Suprapubic skin (tissue), 3 donors: ENCODE data around the gene DEPDC7.

Experiments used
- POLR2A ChIP-seq, 2 donors: fragments of 450-650 bp; IDR thresholded peaks; one replicate each; pipeline ENCODE4 v1.6.1; 2017; ENCODE audit warnings: antibody characterized with exemption in 2 of 2, mild to moderate bottlenecking in 2 of 2, moderate library complexity in 2 of 2
- TF ChIP-seq, protein P1 (sequence below), 2 donors: fragments of 200-600 bp in 1 of 2; fragments of 450-650 bp in 1 of 2; sonication (generic) in 1 of 2; IDR thresholded peaks; one replicate each; pipeline ENCODE4 v1.5.1; 2016 to 2019; ENCODE audit warnings: antibody characterized with exemption in 2 of 2, mild to moderate bottlenecking in 1 of 2, moderate library complexity in 1 of 2

DNA sequence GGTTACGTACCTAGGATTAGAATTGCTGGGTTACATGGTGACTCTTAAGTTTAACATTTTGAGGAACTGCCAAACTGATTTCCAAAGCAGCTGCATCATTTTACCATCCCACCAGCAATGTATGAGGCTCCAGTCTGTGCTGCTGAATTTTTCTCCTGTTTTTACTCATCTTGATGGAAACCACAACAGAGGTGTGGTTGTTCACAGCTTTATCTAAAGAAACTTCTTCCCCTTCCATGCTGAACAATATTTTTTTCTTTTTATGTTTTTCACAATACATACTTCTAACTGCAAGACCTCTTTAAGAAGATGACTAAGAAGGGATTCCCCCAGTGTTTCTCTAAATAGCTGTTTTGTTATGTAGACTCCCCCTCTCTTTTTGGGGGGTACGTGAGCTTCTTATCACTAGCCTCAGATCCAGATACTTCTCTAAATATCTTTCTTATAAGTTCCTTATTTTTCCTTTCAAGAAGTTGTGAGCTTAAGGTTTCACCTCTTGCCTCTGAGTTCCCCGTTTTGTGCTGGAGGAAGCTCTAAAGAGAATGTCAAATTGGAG lies 47.7 kb downstream of the DEPDC7 start:
- TF ChIP-seq, protein P1, sequence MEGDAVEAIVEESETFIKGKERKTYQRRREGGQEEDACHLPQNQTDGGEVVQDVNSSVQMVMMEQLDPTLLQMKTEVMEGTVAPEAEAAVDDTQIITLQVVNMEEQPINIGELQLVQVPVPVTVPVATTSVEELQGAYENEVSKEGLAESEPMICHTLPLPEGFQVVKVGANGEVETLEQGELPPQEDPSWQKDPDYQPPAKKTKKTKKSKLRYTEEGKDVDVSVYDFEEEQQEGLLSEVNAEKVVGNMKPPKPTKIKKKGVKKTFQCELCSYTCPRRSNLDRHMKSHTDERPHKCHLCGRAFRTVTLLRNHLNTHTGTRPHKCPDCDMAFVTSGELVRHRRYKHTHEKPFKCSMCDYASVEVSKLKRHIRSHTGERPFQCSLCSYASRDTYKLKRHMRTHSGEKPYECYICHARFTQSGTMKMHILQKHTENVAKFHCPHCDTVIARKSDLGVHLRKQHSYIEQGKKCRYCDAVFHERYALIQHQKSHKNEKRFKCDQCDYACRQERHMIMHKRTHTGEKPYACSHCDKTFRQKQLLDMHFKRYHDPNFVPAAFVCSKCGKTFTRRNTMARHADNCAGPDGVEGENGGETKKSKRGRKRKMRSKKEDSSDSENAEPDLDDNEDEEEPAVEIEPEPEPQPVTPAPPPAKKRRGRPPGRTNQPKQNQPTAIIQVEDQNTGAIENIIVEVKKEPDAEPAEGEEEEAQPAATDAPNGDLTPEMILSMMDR (IDR thresholded peaks at IDR 0.05): no peak
- no peak for TF ChIP-seq POLR2A (IDR thresholded peaks at IDR 0.05)
